WERI-Rb-1 (cell line): ENCODE measurements around the gene CA7.
A peak's percentile ranks its signal among the peaks of the same experiment; 100 is the strongest.

Experiments
- DNase-seq: peaks from one replicate; pipeline ENCODE4 v3.0.0-alpha.2; 2020
- H3K27ac ChIP-seq: fragments of 250-450 bp; sonication (Bioruptor Pico); 2 replicates; pipeline ENCODE4 v1.5.1; 2020; ENCODE audit warnings: mild to moderate bottlenecking, moderate library complexity
- H3K27me3 ChIP-seq: fragments of 250-450 bp; sonication (Bioruptor Pico); 2 replicates; pipeline ENCODE4 v1.5.1; 2021; ENCODE audit warnings: mild to moderate bottlenecking, low read depth, moderate library complexity; ENCODE audit not compliant: insufficient read depth, severe bottlenecking
- H3K36me3 ChIP-seq: fragments of 250-450 bp; sonication (Bioruptor Pico); 2 replicates; pipeline ENCODE4 v1.5.1; 2020; ENCODE audit warnings: mild to moderate bottlenecking, moderate library complexity
- H3K4me3 ChIP-seq: 2 replicates; pipeline ENCODE4 v1.5.1; 2011; ENCODE audit warnings: low read depth, mild to moderate bottlenecking, control low read depth, low read length
- H3K9me3 ChIP-seq: fragments of 250-450 bp; sonication (Bioruptor Pico); 2 replicates; pipeline ENCODE4 v1.5.1; 2021; ENCODE audit warnings: mild to moderate bottlenecking, moderate library complexity; ENCODE audit not compliant: severe bottlenecking
- CTCF ChIP-seq: IDR thresholded peaks from 2 replicates; pipeline ENCODE4 v1.5.1; 2011; ENCODE audit warnings: low read depth, mild to moderate bottlenecking, control low read depth, inconsistent platforms, low read length

The CA7 gene

GRCh38 chr16:66841366-66841765, 2.8 kb upstream of the CA7 start:
- H3K4me3 ChIP-seq = no peak overlapping the region
- H3K27me3 ChIP-seq = peaks cover 18% of the 10 kb centered on the region
- H3K9me3 ChIP-seq = no peaks in the 10 kb centered on the region
- no peaks in the 10 kb centered on the region for H3K36me3 ChIP-seq
- no peak overlapping the region for H3K27ac ChIP-seq
- no peak for DNase-seq
- no peak for TF ChIP-seq CTCF

DNA sequence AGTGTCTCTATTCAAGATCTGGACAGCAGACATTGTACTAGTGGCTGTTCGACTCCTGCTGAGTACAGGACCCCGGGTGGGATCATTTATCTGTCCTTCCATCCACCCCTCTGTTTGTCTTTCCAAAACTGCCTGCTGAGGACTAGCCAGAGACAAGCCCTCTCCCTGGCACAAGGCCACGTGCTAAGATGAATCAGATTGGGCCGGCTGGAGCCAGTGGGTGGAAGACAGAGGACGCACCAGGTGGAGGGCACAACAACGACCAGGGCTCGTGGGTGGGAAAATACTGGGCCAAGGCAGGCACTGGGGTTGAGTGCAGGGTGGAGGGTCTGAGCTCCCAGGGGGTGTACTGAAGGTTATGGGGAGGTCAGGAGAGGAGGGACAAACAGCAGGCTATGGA, 1.4 kb upstream of the CA7 start:
- DNase-seq = no peak
- no peak overlapping the region for H3K4me3 ChIP-seq
- peaks cover 18% of the 10 kb centered on the region for H3K27me3 ChIP-seq
- no peak overlapping the region for H3K27ac ChIP-seq
- no peak for TF ChIP-seq CTCF
- H3K9me3 ChIP-seq = no peaks in the 10 kb centered on the region
- no peaks in the 10 kb centered on the region for H3K36me3 ChIP-seq

DNA sequence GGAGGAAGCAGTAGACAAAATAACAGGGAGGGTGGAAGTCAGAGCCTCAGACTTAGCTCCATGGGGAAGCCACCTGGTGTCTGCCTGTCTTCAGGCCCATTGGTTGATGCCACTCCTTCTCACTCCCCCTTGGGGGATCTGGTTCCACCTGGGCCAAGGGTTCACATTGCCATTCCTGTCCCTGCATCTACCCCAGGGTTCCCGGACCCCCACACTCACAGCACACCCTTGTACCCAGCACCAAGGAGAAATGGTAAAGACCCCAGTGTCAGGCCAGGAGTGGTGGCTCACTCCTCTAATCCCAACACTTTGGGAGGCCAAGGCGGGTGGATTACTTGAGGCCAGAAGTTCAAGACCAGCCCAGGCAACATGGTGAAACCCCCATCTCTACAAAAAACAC, 1.0 kb upstream of the CA7 start:
- peaks cover 18% of the 10 kb centered on the region for H3K27me3 ChIP-seq
- no peak for TF ChIP-seq CTCF

DNA sequence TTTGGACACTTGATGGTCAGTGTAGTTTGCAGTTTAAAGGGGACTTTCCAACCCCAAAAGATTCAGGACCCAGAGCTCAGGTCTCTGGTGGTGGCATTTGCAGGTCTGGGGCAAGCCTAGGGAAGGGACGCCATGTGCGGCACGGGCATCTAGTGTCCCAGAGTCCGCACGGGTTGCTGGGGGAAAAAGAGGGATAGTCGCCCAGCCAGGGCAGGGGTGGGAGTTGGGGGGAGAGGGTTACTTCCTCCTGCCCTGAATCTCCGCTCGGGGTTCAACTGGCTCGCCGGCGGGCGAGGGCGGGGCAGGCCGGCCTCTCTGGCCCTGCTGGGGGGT, 239 bp upstream of the CA7 start:
- no peak for TF ChIP-seq CTCF
- DNase-seq = no peak
- no peaks in the 10 kb centered on the region for H3K36me3 ChIP-seq
- H3K27ac ChIP-seq = no peak overlapping the region
- peaks cover 18% of the 10 kb centered on the region for H3K27me3 ChIP-seq
- H3K4me3 ChIP-seq = peak overlapping the region; percentile 61
- H3K9me3 ChIP-seq = no peaks in the 10 kb centered on the region

More for the DNA sequence above, 1.0 kb upstream of the CA7 start:
- Histone ChIP-seq H3K27ac (no peak overlapping the region), H3K9me3 (no peaks in the 10 kb centered on the region), H3K36me3 (no peaks in the 10 kb centered on the region), H3K4me3 (no peak overlapping the region)
- DNase-seq = no peak

DNA sequence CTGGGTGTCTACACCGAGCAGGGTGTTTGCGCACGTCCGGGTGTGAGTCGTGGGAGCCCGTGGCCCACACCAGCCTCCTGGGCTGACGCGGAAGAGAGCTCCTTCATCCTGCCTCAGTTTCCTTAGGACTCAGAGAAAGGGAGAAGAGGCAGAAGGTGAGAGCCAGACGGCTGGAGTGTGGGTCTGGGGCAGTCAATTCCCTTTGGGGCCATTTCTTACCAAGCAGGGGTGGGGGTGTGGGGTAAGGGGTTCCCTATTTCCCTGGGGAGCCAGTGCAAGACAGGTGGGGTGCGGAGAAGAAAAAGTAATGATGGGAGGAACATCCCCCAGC, 831 bp downstream of the CA7 start:
- Histone ChIP-seq H3K4me3 (peak overlapping the region; percentile 61), H3K27me3 (peaks cover 18% of the 10 kb centered on the region), H3K9me3 (no peaks in the 10 kb centered on the region), H3K27ac (no peak overlapping the region), H3K36me3 (no peaks in the 10 kb centered on the region)
- TF ChIP-seq CTCF = no peak
- no peak for DNase-seq

- DNase-seq = no peak
- Histone ChIP-seq H3K36me3 (no peaks in the 10 kb centered on the region), H3K4me3 (no peak overlapping the region), H3K27ac (no peak overlapping the region), H3K27me3 (peaks cover 18% of the 10 kb centered on the region), H3K9me3 (no peaks in the 10 kb centered on the region)
- TF ChIP-seq CTCF = no peak
These were observed 1.6 kb downstream of the CA7 start for GRCh38 chr16:66845791-66846221.
